HCEC 1CT (cell line): ENCODE results near the gene PCSK4.
"Not testable (repeated sequence)": the region's sequence is repeated elsewhere in the genome, so short reads cannot be mapped to it uniquely, and the experiment has no call there.

Source experiments
- DNase-seq: peaks from one replicate; pipeline ENCODE4 v3.0.0-alpha.2; 2017

PCSK4 gene

GRCh38 chr19:1521636-1522035, 31.5 kb upstream of the PCSK4 start:
- no peak for DNase-seq

DNA sequence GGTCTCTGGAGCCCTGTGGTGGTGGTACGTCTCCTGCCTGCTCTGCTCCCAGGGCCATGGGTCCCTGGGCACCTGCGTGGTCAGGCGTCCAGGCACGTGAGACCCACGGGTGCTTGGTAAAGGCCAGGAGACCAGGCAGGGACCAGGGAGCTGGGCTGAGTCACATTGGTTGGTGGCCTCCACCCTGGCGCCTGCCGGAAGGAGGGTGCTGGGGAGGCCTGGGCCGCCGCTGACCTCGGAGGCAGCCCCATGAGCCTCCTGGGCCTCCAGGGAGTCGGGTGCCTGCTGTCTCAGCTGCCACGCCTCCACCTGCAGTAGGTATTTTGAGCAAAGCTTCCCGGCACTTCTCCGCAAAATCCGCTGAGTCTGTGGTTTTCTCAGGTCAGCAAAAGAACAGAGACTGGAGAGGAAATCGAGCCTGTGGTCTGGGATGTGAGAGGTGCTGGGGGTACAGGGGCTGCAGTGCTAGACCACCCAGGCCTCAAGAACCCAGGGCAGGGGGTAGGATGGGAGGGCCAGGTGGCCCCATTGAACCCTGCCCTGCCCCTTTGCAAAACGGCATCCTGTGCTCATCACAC, 30.1 kb upstream of the PCSK4 start:
- no peak for DNase-seq

DNA sequence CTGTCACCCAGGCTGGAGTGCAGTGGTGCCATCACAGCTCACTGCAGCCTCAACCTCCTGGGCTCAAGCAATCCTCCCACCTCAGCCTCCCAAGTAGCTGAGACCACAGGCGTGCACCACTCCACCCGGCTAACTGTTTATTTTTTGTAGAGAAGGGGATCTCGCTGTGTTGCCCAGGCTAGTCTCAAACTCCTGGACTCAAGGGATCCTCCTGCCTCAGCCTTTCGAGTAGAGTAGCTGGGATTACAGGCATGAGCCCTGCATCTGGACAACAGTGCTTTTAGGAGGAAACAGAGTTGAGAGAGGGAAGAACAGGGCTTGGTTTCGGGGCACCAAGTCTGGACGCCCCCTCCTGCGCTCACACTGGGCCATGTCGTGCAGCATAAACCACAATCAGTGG, 29.7 kb upstream of the PCSK4 start:
- DNase-seq, result not testable (repeated sequence)

- DNase-seq, result no peak
These were observed 28.3 kb upstream of the PCSK4 start for GRCh38 chr19:1518471-1518870.

- no peak for DNase-seq
These were observed 26.2 kb upstream of the PCSK4 start for GRCh38 chr19:1516395-1516753.

DNA sequence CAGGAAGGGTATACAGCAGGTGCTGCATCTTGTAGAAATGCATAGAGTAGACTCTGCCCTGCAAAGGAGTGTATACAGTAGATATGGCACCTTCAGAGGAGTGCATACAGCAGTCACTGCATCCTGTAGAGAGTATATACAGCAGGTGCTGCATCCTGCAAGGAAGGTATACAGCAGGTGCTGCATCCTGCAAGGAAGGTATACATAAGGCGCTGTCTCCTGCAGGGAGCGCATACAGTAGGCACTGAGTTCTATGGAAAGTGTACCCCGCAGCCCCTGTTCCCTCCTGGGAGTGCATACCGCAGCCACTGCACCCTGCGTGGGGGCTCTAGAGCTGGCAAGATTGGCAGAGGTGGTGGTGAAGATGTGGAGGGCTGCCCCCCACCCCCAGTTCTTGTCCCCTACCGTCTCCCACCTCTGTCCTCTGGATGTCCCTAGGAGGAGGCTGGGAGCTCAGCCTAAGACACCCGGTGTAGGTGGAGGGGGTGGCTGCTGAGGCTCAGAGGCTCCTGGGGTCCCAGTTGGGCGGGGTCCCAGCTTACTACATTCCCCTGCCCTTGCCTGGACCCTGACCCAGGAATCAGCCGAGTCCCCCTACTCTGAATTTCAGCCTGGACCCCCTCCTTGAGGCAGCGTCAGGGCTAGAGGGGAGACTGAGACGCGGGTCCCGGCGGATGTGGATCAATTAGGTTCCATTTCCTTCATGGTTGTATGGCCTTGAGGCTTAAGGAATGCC, 25.0 kb upstream of the PCSK4 start:
- no peak for DNase-seq

GRCh38 chr19:1514295-1514661, 24.1 kb upstream of the PCSK4 start:
- no peak for DNase-seq

- DNase-seq, result peak; percentile 39
These were observed 23.5 kb upstream of the PCSK4 start for GRCh38 chr19:1513499-1514294.

GRCh38 chr19:1512671-1513498, 22.7 kb upstream of the PCSK4 start, which contains the start of gene ADAMTSL5:
TSS of gene ADAMTSL5 (minus strand) at chr19:1513019. CDS start at chr19:1510943, 2,076 bp downstream.
- peak; percentile 68 for DNase-seq

DNA sequence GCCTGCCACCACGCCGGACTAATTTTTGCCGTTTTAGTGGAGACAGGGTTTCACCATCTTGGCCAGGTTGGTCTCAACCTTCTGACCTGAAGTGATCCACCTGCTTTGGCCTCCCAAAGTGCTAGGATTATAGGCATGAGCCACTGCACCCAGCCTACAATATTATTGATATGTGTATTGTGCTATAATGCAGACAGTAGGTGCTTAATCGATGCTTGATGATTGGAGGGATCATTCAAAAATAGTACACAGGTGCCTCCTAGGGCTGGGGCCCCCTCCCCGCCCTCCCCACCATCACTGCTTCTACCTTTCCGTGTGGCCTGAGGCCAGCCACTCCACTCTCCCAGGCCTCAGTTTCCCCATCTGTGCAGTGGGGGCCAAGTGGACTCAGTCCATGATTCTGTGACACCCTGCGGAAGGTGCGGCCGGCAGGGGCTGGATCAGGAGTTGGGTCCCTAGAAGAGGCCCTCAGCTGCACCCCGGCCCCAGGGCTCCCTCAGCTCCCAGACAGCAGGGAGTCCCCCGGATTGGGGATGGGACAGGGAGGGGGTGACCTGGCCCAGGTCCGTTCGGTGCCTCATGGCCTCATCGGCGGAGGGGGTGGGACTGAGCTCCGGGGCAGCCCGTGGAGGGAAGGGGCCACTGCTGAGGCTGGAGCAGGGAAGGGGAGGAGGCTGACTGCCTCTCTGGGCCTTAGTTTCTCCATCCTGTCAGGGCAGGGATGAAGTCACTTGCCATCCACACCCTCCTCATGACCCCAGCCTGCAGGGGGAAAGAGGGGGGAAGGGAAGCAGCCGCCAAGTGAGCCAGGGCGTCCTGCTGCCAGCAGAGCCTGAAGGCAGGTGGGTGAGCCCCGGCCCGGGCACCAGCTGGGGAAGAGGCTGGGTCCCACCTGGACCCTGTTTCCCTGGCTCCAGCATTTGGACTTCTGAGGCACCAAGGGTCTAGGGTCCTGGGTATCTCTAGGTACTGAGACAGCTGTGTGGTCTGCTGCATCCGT, 21.5 kb upstream of the PCSK4 start:
- no peak for DNase-seq

DNA sequence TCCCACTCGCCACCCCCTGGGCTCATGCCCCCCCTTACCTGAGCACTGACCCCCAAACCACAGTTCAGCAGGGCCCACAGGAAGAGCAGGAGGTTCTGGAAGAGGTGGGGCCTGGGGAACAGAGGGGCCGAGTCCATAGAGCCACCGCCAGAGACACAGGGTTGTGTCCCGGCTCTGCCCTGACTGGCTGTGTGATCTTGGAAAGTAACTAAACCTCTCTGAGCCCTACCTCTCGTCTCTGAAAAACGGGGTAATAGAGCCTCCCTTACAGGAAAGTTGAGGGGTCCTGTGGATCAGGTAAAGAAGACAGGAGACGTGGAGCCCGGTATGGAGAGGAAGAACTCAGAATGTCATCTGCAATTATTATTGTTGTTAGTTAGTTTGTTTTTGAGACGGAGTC, 20.7 kb upstream of the PCSK4 start:
- DNase-seq, result no peak

DNA sequence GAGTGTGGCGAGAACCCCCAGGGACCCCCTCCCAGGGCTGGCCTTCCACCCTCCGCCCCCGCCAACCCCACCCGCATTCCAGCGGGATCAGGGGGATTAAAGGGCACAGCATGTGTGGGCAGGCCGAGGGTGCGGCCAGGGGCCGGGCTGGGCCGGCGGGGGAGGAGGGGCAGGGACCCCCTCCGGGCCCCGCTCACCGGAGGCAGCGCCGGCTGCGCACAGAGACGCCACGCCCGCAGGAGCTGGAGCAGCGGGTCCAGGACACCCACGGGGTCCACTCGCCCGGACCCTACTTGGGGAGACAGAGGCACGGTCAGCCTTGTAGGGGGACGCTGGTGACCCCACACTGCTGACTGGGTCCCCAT, 20.3 kb upstream of the PCSK4 start:
- DNase-seq, result no peak

DNA sequence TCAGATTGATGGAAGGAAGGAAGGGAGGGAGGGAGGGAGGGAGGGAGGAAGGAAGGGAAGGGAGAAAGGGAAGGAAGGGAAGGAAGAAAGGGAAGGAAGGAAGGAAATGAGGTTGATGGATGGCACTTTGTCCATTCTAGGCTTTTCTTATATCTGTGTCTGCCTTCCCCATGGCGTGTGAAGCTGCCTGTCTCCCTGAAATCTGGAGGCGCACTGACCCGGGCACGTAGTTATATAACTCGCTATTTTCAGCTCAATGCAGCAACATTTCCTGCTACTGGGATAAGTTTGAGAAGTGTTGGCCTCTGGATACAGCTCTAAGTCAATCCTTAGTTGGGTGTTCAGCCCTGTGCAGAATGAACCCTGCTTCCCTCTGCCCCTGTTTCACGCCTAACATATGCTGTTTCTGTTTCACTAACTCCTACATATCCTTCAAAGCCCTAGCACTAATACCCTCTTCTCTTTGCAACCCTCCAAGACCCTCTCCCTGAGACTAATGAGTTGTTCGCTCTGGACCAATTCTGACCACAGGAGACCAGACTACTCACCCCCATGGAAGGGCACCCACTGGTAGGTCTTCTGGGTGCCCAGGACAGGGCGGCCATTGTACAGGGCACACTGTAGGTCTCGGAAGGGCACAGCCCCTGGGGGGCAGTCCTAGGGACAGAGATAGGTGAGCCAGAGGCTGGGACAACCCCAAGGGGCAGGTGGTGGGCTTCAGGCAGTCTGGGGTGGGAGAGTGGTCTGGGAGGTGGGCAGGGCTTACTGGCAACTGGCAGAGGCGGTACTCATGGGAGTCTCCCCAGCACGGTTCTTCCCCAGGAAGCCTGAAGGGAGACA, 19.7 kb upstream of the PCSK4 start:
- no peak for DNase-seq

DNA sequence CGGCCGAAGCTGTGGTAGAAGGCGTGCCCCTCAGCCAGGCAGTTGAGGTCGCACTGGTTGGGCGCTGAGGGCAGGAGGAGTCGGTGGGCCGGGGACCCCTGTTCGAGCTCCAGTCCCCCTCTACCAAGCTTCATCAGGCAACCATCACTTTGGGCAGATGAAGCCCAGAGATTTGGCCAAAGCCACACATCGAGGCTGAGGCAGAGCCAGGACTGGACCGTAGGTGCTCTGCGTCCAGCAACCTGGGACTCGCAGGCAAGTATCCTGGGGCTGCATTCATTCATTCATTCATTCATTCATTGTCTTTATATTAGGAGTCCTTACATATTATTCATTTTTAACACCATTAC, 18.3 kb upstream of the PCSK4 start:
- no peak for DNase-seq

- peak; percentile 90 for DNase-seq
These were observed 17.8 kb upstream of the PCSK4 start for GRCh38 chr19:1507763-1508506.

GRCh38 chr19:1507192-1507660, 17.1 kb upstream of the PCSK4 start:
- no peak for DNase-seq

DNA sequence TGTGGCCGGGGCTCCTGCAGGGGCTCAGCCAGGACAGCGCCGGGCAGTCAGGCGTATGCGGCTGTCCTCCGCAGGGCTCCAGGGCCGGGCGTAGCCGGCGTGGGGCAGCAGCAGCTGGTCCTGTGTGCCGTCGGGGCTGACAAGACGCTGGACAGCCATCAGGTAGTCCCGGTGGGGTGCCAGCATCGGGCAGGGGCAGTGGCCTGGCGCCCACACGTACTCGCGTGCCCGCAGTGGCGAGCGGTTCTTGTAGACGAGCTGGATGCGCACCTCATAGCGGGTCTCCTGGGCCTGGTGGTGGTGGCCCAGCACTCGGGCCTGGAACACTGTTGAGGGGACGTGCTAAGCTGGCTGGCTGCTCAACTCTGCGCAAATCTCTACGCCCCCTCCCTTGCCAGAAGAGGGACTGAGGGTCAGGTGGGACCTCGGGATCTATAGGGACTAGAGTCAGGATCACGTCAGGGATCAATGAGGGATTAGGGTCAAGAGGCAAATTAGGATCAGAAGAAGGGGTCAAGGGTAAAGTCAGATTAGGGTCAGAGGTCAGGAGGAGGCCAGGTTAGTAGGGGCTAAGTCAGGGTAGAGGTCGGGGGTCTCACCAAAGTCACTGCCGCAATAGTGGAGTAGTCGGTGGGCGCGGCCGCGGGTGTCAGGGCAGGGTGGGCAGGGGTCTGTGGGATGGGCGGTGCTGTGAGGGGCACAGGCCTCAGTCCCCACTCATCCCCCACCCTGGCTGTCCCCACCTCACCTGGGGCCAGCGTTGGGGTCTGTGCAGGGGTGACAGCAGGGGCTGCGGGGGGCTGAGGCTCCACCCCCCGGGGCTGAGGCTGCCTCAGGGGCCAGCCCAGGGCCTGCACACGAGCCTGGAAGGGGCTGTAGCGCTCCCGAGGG, 16.1 kb upstream of the PCSK4 start:
- DNase-seq, result no peak

DNA sequence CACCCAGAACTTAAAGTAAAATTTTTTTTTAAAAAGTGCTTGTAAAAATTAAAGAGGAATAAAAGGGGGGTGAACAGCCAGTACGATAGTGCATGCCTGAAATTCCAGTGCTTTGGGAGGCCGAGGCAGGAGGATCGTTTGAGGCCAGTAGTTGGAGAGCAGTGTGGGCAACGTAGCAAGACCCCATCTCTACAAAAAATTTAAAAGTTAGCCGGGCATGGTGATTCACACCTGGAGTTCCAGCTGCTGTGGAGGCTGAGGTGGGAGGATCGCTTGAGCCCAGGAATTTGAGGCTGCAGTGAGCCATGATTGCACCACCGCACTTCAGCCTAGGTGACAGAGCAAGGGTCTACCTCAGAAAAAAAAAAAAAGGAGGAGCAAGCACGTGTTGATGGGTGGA, 14.9 kb upstream of the PCSK4 start:
- no peak for DNase-seq
